COR-L47 (cell line): ENCODE data around the gene GALNTL6.
"Not testable (repeated sequence)": the region's sequence is repeated elsewhere in the genome, so short reads cannot be mapped to it uniquely, and the experiment has no call there.

Source experiments
- DNase-seq: peaks from one replicate; lab custom pipeline; 2025; lab: John Stamatoyannopoulos, UW

The GALNTL6 gene

DNA sequence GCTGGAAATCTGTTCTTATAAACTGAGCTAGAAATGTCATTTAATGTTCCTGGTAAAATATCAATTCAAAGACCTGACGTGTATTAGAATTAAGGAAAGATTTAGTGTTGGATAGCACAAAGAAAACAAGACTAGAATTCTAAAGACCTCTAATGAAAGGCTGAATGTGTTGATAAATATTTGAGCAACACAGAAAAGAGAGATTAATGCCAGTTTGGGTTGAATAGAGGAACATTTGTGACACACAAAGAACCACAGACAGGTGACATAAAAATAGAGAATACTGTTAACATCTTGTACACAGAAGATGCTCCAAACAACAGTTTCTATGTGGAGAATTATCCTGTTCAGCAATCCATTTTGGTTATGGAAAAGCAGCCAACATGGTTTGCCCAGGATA, 1133.3 kb downstream of the GALNTL6 start:
- DNase-seq = no peak

DNA sequence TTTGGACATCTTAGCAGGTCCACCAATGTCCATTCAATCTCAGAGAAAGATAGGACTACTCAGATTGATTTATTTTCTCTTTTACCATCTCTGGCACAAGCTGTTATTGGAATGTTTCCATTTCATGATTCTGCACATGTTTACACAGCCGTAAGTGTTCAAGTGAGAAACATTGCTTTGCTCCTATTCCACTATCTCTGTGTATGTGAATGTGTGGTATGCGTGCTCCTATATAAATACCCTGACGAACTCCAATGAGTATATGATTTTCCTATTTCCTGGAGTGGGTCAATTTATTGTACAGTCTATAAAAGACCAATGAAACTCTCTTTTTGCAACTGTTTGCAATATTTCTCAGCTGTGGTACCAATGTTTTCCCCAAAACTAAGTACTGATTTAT, 1134.4 kb downstream of the GALNTL6 start:
- DNase-seq = no peak

DNA sequence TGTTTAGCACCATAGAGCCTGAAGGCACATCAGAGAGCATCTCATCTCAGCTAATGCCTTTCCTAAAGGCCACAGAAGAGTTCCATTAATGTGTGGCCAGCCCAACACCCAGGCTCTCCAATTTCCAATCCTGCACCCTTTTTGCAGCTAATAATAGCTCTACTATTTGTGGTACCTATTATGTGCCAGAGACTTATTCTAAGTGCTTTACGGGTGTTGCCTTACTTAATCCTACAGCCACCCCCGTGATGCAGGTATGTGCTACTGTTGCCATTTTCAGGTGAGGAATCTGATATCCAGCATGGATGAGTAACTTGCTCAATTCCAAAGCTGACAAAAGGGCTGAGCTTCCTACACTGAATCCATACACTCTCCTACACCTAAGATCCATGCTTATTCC, 1137.8 kb downstream of the GALNTL6 start:
- no peak for DNase-seq

DNA sequence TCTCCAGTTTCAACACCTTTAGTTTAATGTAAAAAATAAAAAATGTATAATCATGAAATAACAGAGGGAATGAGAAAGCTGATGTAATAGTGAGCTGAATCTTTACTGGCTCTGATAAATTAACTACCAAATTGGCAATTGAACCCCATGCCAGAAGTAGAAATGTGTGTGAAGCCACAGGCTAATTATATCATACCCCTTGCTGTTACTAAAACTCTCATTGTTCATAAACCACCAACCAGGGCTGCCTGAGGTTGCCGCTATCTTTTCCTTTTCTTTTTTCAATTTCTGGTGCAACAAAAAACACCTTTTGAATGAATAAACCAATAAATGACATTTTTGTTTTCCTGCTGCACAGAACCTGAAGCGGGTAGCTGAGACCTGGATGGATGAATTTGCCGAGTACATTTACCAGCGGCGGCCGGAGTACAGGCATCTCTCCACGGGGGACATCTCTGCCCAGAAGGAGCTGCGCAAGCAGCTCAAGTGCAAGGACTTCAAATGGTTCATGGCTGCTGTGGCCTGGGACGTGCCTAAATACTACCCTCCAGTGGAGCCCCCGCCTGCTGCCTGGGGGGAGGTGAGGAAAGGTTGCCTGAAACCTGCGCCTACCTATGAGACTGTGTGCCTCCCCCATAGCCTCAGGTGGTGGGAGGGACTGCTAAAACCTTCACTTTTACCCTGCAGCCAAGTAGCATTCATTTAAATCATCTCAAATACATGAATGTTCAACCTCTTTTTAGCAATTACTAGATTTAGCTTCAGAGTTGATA, 1138.7 kb downstream of the GALNTL6 start:
- DNase-seq = no peak

DNA sequence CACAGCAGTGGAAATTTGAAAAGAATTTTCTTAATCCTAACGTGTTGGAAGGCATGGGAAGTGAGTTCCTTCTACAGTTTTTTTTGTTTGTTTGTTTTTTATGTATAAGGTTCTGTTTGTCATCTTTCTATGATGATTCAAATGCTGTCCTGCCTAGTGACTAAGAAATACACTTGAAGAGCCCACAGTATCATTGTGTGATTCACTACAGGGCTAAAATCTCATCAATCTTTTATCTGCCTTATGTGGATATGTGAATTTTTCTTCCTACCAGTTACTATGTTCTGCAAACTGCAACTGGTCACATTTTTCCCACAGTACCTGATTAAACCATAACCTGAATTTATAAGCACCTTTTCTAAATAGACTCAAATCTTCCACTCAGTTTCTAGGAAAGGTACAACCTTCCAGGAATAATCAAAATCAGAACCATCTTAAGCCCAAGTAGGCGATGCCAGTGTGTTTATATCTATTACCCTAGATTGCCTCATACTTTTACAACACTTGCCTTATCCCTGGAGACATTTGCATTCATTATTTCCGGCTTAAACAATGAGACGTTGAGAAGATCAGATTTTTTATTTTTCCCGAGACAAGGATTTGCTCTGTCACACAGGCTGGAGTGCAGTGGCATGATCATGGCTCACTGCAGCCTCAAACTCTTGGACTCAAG, 1140.8 kb downstream of the GALNTL6 start:
- no peak for DNase-seq

DNA sequence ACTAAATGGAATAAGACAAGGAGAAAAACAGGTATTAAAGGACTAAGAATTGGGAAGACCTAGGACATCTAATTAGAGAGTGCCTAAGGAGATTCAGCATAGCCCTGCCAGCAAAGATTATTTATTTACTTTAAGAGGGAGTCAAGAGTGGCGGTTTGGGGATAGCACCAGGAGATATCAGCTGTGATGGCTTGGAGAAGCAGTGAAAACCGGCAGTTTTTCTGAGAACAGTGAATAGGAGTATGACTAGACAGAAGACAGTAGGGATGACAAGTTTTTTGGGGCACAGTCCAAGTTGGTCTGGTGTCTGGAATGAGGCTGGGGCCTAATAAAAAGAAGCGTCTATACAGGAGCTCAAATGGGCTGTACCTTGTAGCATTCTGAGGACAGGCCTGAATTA, 1143.1 kb downstream of the GALNTL6 start:
- not testable (repeated sequence) for DNase-seq

DNA sequence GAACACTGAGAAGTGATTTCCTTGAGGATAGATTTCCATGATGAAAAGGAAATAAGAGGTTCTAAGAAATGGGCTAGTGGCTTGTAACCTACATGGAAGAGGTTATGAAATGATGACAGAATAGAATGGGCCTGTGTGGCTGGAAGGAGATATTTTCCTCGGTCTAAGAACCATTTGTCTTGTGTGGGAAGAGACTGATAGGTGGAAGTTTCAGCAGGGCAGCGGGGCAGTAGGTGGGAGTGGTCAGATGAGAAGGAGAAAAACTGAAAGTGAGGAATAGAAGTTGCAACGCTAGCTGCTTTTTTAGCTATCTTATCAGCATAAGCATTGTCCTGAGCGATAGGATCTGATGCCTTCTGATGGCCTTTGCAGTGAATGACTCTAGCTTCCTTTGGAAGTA, 1144.0 kb downstream of the GALNTL6 start:
- no peak for DNase-seq

DNA sequence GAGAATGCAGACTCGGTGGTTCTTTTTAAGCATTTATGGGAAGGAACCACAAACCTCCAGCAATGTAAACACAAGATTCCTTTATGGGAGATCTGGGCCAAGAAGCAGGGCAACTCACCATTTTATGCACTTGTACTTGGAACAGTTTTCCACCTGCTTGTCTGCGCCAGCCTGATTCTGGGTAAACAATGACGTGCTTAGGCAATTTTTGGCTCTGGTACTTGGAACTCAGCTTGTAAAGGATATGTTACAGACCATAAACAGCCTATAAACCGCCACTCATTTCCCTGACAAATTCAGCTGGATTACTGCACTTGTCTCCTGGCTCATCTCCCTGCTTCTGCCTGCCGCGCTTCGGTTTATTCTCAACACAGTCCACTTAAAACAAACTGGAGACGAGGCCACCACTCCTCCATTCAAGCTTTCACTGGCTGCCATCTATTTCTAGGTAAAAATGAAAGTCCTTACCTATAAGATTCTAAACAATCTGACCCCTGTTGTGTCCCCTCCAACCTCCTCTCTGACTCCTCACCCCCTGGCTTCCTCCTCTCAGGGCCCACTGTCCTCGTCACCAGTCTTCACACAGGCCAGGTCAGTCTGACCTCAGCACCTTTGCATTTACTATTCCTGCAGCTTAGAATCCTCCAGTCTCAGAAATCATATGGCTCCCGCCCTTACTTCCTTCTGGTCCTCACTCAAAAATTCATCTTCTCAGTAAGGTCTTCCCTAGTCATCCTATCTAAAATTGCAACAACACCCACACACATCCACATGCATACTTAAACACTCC, 1149.6 kb downstream of the GALNTL6 start:
- peak; percentile 79 for DNase-seq

DNA sequence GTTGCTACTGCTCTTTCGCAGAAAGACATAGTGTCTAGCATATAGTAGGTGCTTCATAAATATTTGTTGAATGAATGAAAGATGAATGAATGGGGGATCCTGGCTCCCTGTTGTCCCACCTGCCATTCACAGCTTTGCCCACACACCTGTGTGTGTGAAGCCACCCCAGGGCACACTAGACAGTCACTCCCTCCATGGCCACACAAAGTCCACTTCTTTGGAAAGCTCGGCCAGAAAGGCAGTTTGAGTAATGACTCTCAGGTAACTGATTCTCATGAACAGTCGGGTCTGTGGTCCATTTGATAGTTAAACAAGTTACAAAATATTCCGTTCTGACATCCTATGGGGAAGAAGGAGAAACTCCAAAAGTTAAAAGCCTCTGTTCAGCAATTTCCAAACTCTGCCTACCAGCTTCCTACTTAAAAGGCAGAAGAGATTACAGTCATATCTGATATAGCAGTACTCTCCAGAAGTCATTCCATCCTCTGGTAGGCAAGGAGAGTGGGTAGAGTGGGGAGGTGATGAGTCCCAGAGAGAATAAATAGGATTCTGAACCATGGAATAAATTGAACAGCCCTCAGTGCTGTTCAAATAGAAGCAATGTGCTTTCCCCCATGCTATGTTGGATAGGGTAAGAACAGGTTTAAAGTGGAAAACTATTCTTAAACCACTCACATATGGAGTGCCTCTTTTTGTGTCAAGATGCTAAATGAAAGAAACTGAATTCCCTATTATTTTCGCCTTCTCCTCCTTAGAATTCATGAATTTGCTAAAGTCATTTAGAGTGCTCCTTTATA, 1150.5 kb downstream of the GALNTL6 start:
- DNase-seq = no peak

DNA sequence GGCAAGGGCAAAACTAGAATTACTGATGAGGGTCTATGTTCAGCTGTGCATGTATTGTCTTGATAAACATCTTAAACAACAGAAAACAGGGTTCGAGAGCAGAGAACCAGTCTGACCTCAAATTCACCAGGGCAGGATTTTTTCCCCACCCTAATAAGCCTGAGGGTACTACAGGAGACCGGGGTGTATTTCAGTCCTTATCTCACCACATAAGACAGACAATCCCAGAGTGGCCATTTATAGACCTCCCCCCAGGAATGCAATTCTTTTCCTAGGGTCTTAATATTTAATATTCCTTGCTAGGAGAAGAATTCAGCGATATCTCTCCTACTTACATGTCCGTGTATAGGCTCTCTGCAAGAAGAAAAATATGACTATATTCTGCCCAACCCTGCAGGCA, 1157.0 kb downstream of the GALNTL6 start:
- DNase-seq = not testable (repeated sequence)

DNA sequence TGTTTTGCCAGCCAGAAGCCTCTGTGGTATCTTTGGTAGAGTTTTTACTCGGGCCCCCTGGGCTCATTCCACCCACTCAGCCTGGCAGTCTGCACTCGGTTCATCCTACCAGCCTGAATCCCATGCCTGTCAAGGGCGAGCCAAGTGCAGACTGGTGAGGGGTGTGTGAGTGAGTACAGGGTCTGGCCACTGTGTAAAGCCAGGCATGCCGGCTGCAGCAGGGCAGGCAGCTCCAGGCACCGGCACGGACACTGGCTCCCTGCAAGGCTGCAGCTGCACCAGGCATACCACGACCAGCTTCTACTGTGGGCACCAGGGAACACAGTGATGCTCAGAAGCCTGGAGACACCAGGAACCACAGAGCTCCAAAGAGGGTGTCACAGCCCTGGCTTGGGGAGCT, 1161.4 kb downstream of the GALNTL6 start:
- no peak for DNase-seq

DNA sequence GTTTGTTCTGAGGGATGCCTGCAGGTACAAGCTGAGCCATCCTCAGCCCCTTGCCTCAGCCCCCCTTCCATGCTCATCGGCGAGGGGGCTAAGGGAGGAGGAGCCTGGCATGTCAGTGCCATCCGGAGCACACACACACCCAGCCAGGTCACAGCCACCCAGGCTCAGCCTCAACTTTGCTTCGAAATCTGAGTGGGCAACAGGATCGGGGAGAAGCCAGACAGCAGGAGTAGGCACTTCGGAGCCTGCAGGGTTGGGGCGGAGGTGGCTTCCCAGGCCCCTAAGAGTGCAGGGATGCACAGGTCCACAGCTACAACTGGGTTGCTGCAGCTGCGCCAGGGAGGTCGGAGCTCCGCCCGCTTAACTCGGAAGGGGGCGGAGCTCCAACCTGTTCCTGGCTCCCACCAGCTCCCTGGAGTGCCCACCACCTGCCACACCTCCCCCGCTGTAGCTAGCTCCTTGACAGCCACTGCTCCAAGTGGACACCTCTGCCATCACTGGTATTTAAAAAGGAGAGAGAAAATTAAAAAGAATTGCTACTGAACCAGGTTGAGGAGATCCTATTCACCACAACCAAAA, 1162.5 kb downstream of the GALNTL6 start:
- no peak for DNase-seq

DNA sequence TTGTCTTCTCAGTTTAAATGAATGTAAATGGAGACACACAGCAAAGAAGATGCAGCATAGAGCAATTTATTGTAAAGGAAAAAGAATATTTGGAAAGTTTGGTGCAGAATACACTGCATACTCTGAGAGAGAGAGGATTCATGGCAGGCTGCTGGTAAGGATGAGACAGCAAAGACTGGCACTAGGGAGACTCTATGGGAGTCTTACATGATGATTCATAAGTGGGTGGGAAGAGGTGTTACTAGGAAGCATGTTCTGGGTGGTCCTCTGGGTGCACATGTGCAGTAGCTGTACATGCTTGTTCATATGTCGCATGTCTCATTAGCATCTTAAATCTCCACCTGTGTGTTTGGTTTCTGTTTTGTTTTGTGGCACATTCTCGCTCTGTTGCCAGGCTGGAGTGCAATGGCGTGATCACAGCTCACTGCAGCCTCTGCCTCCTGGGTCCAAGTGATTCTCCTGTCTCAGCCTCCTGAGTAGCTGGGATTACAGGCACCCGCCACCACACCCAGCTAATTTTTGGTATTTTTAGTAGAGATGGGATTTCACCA, 1164.4 kb downstream of the GALNTL6 start:
- DNase-seq = not testable (repeated sequence)

DNA sequence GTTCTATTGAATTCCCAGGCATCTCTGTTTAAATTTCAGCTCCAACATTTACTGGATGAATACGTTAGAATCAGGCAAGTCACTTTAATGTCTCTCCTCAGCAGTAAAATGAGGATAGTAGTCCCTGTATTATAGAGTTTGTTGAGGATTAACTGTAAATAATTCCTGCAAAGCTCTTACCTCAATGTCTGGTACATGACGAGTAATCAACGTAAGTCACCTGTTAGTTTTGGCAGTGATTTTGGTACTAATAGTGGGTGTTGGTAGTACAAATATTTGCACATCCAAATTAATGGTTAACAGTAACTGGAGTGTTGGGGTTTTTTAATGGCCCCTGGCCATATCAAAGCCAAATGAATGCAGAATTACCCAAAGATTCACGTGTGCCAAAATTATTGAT, 1165.6 kb downstream of the GALNTL6 start:
- DNase-seq = peak; percentile 44

DNA sequence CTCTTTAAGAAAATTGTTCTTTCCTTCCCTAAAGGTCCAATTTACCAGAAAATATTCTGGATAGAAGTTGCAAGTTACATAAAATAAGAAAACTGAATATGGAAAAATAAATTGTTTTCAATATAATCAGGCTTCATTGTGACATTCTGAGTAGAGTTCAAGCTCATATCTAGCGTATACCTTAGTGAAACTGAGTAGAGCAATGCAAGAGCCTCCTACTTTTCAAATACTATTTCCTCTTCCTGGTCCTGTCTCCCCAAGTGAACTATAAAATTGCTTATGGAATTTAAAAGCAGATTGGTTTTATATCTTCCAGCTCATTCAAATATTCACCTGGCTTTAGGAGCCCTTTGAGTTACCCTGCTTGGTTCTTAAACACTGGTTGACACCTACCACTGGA, 1166.1 kb downstream of the GALNTL6 start:
- no peak for DNase-seq

DNA sequence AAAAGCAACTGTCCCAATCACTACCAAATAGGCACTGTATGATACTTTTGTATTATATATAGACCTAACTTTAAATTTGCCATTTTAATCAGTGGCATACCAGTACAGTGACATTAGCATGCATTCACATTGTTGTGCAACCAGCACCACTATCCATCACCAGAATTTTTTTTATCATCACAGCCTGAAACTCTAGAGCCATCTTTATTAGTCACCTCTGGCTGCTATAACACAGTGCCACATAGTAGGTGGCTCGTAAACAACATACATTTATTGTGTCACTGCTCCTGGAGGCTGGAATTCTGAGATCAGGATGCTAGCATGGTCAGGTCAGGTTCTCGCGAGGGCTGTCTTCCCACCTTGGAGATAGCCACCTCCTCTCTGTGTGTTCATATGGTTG, 1167.0 kb downstream of the GALNTL6 start:
- DNase-seq = no peak

DNA sequence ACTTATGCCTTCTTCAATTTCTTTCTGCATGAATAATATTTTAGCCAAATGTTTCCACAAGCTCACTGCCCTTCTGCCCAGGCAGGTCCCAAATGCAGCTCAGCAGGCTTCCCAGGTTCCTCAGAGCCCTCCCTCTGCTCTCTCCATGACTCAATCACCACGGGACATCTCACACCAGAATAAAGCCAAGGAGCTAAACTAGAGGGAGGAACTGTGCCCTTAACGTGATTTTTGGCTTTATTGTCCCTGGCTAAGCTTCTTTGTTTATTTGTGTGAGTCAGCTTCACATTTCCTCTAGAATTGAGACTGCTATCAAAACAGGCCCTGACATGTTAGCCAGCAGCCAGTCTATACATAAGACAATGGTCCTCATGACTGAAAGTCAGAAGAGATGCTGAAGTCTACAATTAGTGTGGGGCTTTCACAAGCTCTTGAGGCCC, 1169.0 kb downstream of the GALNTL6 start:
- DNase-seq = peak; percentile 81

DNA sequence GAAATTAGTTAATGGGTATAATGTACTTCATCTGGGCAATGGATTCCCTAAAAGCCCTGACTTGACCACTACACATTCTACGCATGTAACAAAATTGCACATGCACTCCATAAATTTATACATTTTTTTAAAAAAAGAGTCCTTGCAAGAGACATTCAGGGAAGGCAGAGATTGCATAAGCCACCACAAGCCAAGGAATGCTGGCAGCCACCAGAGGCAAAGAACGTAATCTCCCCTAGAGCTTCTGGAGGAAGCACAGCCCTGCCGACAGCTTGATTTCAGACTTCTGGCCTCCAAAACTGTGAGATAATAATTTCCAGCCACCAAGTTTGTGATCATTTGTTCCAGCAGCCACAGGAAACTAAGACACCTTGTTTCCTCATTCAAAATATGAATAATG, 1169.8 kb downstream of the GALNTL6 start:
- no peak for DNase-seq

DNA sequence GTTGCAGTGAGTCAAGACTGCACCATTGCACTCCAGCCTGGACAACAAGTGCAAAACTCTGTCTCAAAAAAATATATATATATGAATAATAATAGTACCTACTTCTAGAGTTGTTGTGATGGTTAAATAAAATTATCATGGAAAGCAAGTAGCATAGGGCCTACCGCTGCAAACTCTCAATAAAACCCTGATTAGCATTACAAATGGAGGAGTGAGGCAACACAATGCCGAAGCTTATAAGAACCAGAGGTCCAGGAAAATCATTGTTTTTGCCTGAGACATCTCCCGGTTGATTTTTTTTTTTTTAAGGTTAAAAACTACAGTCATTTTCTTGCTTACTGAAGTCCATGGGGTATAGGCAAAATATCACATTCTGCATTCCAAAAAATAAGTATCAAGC, 1170.4 kb downstream of the GALNTL6 start:
- no peak for DNase-seq

DNA sequence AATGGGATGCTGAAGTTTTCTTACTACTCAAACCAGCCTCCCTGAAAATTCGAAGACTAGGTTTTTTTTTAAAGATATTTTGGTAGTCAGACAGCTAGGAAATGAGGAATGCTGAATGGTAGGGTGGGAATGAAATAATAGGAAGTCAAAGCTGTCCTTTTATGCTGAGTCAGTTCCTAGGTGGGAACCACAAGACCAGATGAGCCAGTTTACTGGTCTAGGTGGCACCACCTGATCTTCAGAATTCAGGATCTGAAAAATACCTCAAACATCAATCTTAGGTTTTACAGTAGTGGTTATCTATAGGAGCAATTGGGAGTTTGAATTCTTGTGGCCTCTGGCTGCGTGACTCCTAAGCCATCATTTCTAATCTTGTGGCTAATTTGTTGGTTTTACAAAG, 1172.3 kb downstream of the GALNTL6 start:
- no peak for DNase-seq

DNA sequence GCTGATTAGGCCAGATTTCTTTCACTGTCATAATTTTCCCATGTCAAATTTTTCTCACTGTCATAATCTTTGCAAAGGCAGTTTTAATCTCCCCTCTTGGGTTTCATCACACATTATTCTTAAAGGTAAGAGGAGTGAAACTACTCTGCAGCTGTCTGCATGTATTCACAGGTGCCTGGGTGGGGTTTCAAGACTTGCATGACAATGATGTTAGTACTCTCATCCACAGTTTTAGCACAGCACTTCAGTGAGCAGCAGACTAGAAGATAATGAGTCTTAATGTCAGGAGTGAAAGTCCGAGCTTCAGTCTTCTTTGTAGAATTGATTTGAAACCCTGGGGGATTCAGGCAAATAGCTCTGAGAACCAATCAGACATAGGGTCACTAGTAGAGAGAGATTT, 1172.9 kb downstream of the GALNTL6 start:
- DNase-seq = no peak
